HCT116 (cell line): Measurements from ENCODE around the gene BMAL1.

Experiments
- ATF3 ChIP-seq: IDR thresholded peaks from 2 replicates; pipeline ENCODE4 v1.6.1; 2012
- CTCF ChIP-seq, 3 experiments: fragments of 200-600 bp in 1 of 3; sonication (generic) in 1 of 3; IDR thresholded peaks in 2 of 3; conservative IDR thresholded peaks in 1 of 3; 2 replicates each; pipeline ENCODE4 v1.5.1; 2012 to 2017; ENCODE audit warnings: low read depth in 2 of 3, low read length in 2 of 3, antibody characterized with exemption in 1 of 3, borderline replicate concordance in 1 of 3, control low read depth in 1 of 3, mild to moderate bottlenecking in 1 of 3, mixed read lengths in 1 of 3, mixed run types in 1 of 3, moderate library complexity in 1 of 3; ENCODE audit not compliant: insufficient read depth in 1 of 3
- ELF1 ChIP-seq: IDR thresholded peaks from 2 replicates; pipeline ENCODE4 v1.6.1; 2012; ENCODE audit warnings: low read depth, borderline replicate concordance
- EZH2 ChIP-seq: fragments of 200-600 bp; sonication (generic); IDR thresholded peaks from 2 replicates; pipeline ENCODE4 v1.6.1; 2017; ENCODE audit warnings: antibody characterized with exemption, mixed run types
- EZH2phosphoT487 ChIP-seq: fragments of 200-600 bp; IDR thresholded peaks from 2 replicates; pipeline ENCODE4 v1.6.1; 2018; ENCODE audit warnings: antibody characterized with exemption, borderline replicate concordance
- JUND ChIP-seq: IDR thresholded peaks from 2 replicates; pipeline ENCODE4 v1.6.1; 2012
- MAX ChIP-seq: IDR thresholded peaks from 2 replicates; pipeline ENCODE4 v1.6.1; 2012
- POLR2A ChIP-seq: IDR thresholded peaks from 2 replicates; pipeline ENCODE4 v1.7.0; 2011; ENCODE audit warnings: borderline replicate concordance; ENCODE audit not compliant: insufficient read depth, insufficient read length; ENCODE audit errors: extremely low read depth
- POLR2AphosphoS5 ChIP-seq: IDR thresholded peaks from 2 replicates; pipeline ENCODE4 v1.6.1; 2011; ENCODE audit warnings: mild to moderate bottlenecking, low read depth, low read length, moderate library complexity
- RAD21 ChIP-seq: IDR thresholded peaks from 2 replicates; pipeline ENCODE4 v1.6.1; 2012; ENCODE audit warnings: low read depth, mild to moderate bottlenecking
- REST ChIP-seq: IDR thresholded peaks from 2 replicates; pipeline ENCODE4 v1.6.1; 2012; ENCODE audit warnings: low read depth
- TCF7L2 ChIP-seq: IDR thresholded peaks from 2 replicates; pipeline ENCODE4 v1.7.0; 2011; ENCODE audit warnings: borderline replicate concordance, inconsistent platforms; ENCODE audit not compliant: insufficient read depth, insufficient read length; ENCODE audit errors: extremely low read depth
- YY1 ChIP-seq: IDR thresholded peaks from 2 replicates; pipeline ENCODE4 v1.6.1; 2011; ENCODE audit warnings: low read length, low read depth, moderate library complexity, mild to moderate bottlenecking; ENCODE audit not compliant: insufficient replicate concordance; ENCODE audit errors: extremely low read depth
- ZNF274 ChIP-seq: fragments of 200-500 bp; sonication (Bioruptor generic); IDR thresholded peaks from 2 replicates; pipeline ENCODE4 v1.6.1; 2014; ENCODE audit warnings: mild to moderate bottlenecking, low read depth, low read length, inconsistent platforms

GRCh38 chr11:13260963-13261588 is 16.5 kb upstream of the BMAL1 start:
- TF ChIP-seq CTCF (IDR thresholded peaks at IDR 0.05 in 2 of 3, conservative IDR thresholded peaks at IDR 0.05 in 1 of 3; ENCODE audit: borderline replicate concordance in 1 of 3, insufficient read depth in 1 of 3, low read depth in 2 of 3, low read length in 2 of 3) = no peak
- no peak for TF ChIP-seq EZH2
- no peak for TF ChIP-seq MAX
- TF ChIP-seq POLR2AphosphoS5 = no peak
- no peak for TF ChIP-seq POLR2A
- no peak for TF ChIP-seq ELF1
- TF ChIP-seq JUND = no peak
- TF ChIP-seq EZH2phosphoT487 = no peak
- TF ChIP-seq RAD21 = no peak
- no peak for TF ChIP-seq ZNF274
- no peak for TF ChIP-seq TCF7L2
- TF ChIP-seq ATF3 = no peak
- TF ChIP-seq REST = no peak
- no peak for TF ChIP-seq YY1
